A673 (cell line): ENCODE measurements around the gene RFTN1. TPM values are rescaled to one million over a fixed set of nuclear protein-coding genes. Genes with fewer than 3 reads are reported as not detected.

ENCODE experiments used
- BruUV-seq: library from RNA; stranded (reverse); fragments of 400-500 nt; replicated peaks from 2 replicates; lab custom pipeline; 2021; lab: Mats Ljungman, UMichigan
- CTCF ChIA-PET: fragments of 300-600 bp; sonication (Branson Sonifier 250); formaldehyde crosslinking; loops from one replicate; lab custom pipeline; 2022; ENCODE audit warnings: antibody characterized with exemption; lab: Charles Lee
- POLR2A ChIA-PET: fragments of 300-600 bp; sonication (Branson Sonifier 250); formaldehyde crosslinking; loops from one replicate; lab custom pipeline; 2022; ENCODE audit warnings: antibody characterized with exemption; ENCODE audit not compliant: low non-redundant PET; lab: Charles Lee
- DNase-seq: peaks from one replicate; pipeline ENCODE4 v3.0.0-alpha.2; 2015; ENCODE audit warnings: low spot score
- H3K27ac ChIP-seq: fragments of 200-600 bp; sonication (generic); 2 replicates; pipeline ENCODE4 v1.5.1; 2016; ENCODE audit warnings: mixed run types, low read depth, mild to moderate bottlenecking, mixed read lengths, antibody characterized with exemption, low read length; ENCODE audit not compliant: poor library complexity, severe bottlenecking
- H3K27me3 ChIP-seq: fragments of 200-600 bp; sonication (generic); replicated peaks from 2 replicates; pipeline ENCODE4 v1.6.1; 2017; ENCODE audit warnings: mixed run types, low read depth, mild to moderate bottlenecking, mixed read lengths, antibody characterized with exemption, low read length; ENCODE audit not compliant: insufficient read depth, poor library complexity
- H3K36me3 ChIP-seq: fragments of 200-600 bp; sonication (generic); 2 replicates; pipeline ENCODE4 v1.6.1; 2016; ENCODE audit warnings: mixed run types, mild to moderate bottlenecking, mixed read lengths, antibody characterized with exemption, low read length; ENCODE audit not compliant: insufficient read depth, poor library complexity, severe bottlenecking
- H3K4me1 ChIP-seq: fragments of 200-600 bp; sonication (generic); 2 replicates; pipeline ENCODE4 v1.6.1; 2017; ENCODE audit warnings: mixed run types, mild to moderate bottlenecking, mixed read lengths, antibody characterized with exemption, low read length; ENCODE audit not compliant: insufficient read depth, poor library complexity, severe bottlenecking
- H3K4me3 ChIP-seq: fragments of 200-600 bp; sonication (generic); 2 replicates; pipeline ENCODE4 v1.5.1; 2016; ENCODE audit warnings: low read depth, mixed run types, mild to moderate bottlenecking, mixed read lengths, low read length; ENCODE audit not compliant: poor library complexity, severe bottlenecking
- H3K9me3 ChIP-seq: fragments of 200-600 bp; sonication (generic); 2 replicates; pipeline ENCODE4 v1.6.1; 2016; ENCODE audit warnings: mixed run types, low read depth, mild to moderate bottlenecking, mixed read lengths, antibody characterized with exemption, low read length; ENCODE audit not compliant: poor library complexity, severe bottlenecking
- CTCF ChIP-seq: fragments of 300-800, 200-600 bp; sonication (generic); conservative IDR thresholded peaks from 2 replicates; pipeline ENCODE4 v1.5.1; 2017; ENCODE audit warnings: low read depth, mild to moderate bottlenecking, antibody characterized with exemption, low read length, moderate library complexity, mixed read lengths
- EZH2 ChIP-seq: fragments of 200-600 bp; sonication (generic); IDR thresholded peaks from 2 replicates; pipeline ENCODE4 v1.6.1; 2017; ENCODE audit warnings: borderline replicate concordance, low read depth, mild to moderate bottlenecking, mixed read lengths, antibody characterized with exemption, low read length; ENCODE audit not compliant: poor library complexity, severe bottlenecking
- intact Hi-C: fragments of 100-400 bp; cut with micrococcal nuclease; formaldehyde crosslinking; loops from one replicate; pipeline ENCODE4 v1.10.0; 2022; ENCODE audit not compliant: unreplicated experiment
- total RNA-seq: library from RNA; stranded (reverse); gene quantifications from 2 replicates; pipeline ENCODE4 v1.2.3, GENCODE V29; 2021

The RFTN1 gene
- total RNA-seq, 1 experiment from 2014 or later, result 0.60 TPM

GRCh38 chr3:16392065-16392464, 121.4 kb downstream of the RFTN1 start:
- DNase-seq, result no peak
- CTCF ChIA-PET, result no interaction called here
- intact Hi-C loops, result no loop called here
- POLR2A ChIA-PET, result no interaction called here
- no peak for TF ChIP-seq CTCF
- no peak for TF ChIP-seq EZH2
- Histone ChIP-seq H3K4me1 (no peaks in the 10 kb centered on the region), H3K27ac (no peak overlapping the region), H3K4me3 (no peak overlapping the region), H3K36me3 (no peaks in the 10 kb centered on the region), H3K27me3 (no peaks in the 10 kb centered on the region), H3K9me3 (no peaks in the 10 kb centered on the region)
- BruUV-seq, result no TSS peak

DNA sequence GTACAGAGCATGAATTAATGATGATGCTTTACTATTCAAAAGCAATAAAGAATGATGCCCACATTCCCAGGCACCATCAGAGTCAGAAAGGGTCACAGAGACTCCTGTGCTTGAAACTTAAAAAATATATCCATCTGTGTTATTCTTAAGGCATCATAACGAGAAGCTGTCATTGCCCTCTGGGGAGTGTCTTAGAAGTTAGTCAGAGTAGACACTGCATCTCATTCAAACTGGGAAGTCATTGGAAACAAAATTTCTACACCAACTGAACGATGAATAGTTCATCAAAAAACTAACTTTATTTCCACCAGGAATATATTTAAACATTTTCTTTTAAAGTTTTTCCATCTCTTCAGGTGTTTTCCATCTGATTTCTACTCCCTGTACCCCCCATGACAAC, 122.9 kb downstream of the RFTN1 start:
- CTCF ChIA-PET, result no interaction called here

DNA sequence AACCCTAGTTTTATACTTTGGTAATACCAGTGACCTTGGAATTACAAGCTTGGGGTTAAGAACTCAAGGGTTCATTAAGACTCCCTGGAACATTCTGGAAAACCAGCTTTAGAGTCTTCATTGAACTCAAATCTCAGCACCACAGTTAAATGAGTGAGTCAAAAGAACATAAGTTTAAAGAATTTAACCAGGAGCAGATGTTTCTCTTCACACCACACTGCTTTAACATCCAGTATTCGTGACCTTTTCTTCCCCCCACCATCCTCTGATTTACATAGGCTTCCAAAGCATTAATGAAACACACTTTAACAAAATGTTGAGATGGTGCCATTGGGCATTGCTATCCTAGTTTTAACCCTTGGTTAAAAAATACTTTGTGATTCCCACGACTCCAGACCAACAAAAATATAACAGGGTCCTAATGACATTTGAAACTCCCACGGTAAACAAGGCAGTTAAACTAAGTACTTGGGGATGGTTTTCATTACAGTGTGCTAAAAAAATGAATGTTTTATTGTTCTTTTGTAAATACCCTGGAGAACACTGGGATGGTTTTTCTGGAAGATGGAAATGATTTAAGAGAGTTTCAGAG, 124.6 kb downstream of the RFTN1 start:
- Histone ChIP-seq H3K36me3 (no peaks in the 10 kb centered on the region), H3K4me1 (no peaks in the 10 kb centered on the region), H3K9me3 (no peaks in the 10 kb centered on the region), H3K27me3 (no peaks in the 10 kb centered on the region), H3K27ac (no peak overlapping the region), H3K4me3 (no peak overlapping the region)
- CTCF ChIA-PET, result no interaction called here
- DNase-seq, result no peak
- BruUV-seq, result no TSS peak
- intact Hi-C loops, result no loop called here
- POLR2A ChIA-PET, result no interaction called here
- TF ChIP-seq CTCF (no peak), EZH2 (no peak)

More for the DNA sequence above, 122.9 kb downstream of the RFTN1 start:
- Histone ChIP-seq H3K4me1 (no peaks in the 10 kb centered on the region), H3K27me3 (no peaks in the 10 kb centered on the region), H3K36me3 (no peaks in the 10 kb centered on the region), H3K4me3 (no peak overlapping the region), H3K27ac (no peak overlapping the region), H3K9me3 (no peaks in the 10 kb centered on the region)
- no peak for TF ChIP-seq CTCF
- no peak for TF ChIP-seq EZH2
- BruUV-seq, result no TSS peak
- POLR2A ChIA-PET, result no interaction called here
- no peak for DNase-seq
- intact Hi-C loops, result no loop called here
